K562 (cell line): ENCODE measurements around the gene MPHOSPH8. TPM values are rescaled to one million over a fixed set of nuclear protein-coding genes. Genes with fewer than 3 reads are reported as not detected.

ENCODE experiments used
- ATAC-seq: fragments of 200-7000 bp; cut with Tn5 transposase; 3 replicates; pipeline ENCODE4 v1.9.1; 2020; ENCODE audit warnings: moderate library complexity
- BruUV-seq: library from RNA; stranded (reverse); fragments of 400-500 nt; replicated peaks from 2 replicates; lab custom pipeline; 2021; lab: Mats Ljungman, UMichigan
- CTCF ChIA-PET: fragments of 300-600 bp; formaldehyde crosslinking; extraction: SDS; loops from one replicate; lab custom pipeline; 2021; ENCODE audit warnings: low intra/inter-chr PET ratio; lab: Yijun Ruan, JAX
- POLR2A ChIA-PET: fragments of 300-600, 350-650 bp; sonication (Branson Sonifier 250); formaldehyde crosslinking; extraction: SDS; loops from one replicate; lab custom pipeline; 2021; ENCODE audit warnings: antibody characterized with exemption, inconsistent platforms; lab: Yijun Ruan, JAX
- DNase-seq, 4 experiments: peaks; one replicate each; pipeline versions ENCODE4 v3.0.0 to v3.0.0-alpha.2; 2011 to 2018; ENCODE audit warnings: low spot score in 3 of 4, mixed read lengths in 3 of 4; ENCODE audit errors: extremely low read depth in 1 of 4
- FAIRE-seq: peaks from 2 replicates; lab custom pipeline; 2011; peaks lifted over from hg19 to GRCh38; lab: Jason Lieb, UNC
- H2AFZ ChIP-seq: 2 replicates; pipeline ENCODE4 v1.6.0; 2011; ENCODE audit warnings: low read depth, low read length, control low read depth, inconsistent platforms
- H3K27ac ChIP-seq: fragments of 200-600 bp; 3 replicates; pipeline ENCODE4 v1.8.0; 2011; ENCODE audit warnings: low read depth, mild to moderate bottlenecking, control low read depth, inconsistent platforms, low read length, moderate library complexity, mixed read lengths; ENCODE audit errors: extremely low read depth
- H3K27me3 ChIP-seq, 2 experiments: fragments of 300-600 bp in 1 of 2; 2 replicates in 1 of 2; 3 replicates in 1 of 2; pipeline versions ENCODE4 v1.6.0 to v1.8.0; 2011; ENCODE audit warnings: inconsistent platforms in 2 of 2, low read length in 2 of 2, mild to moderate bottlenecking in 1 of 2, mixed read lengths in 1 of 2, moderate library complexity in 1 of 2; ENCODE audit not compliant: control insufficient read depth in 2 of 2, insufficient read depth in 2 of 2
- H3K36me3 ChIP-seq: fragments of 300-600 bp; 3 replicates; pipeline ENCODE4 v1.8.0; 2011; ENCODE audit warnings: mild to moderate bottlenecking, low read length, inconsistent platforms; ENCODE audit not compliant: control insufficient read depth, insufficient read depth
- H3K4me1 ChIP-seq, 2 experiments: fragments of 200-600 bp in 1 of 2; replicated peaks in 1 of 2; 2 replicates in 1 of 2; 3 replicates in 1 of 2; pipeline versions ENCODE4 v1.5.1 to v1.8.0; 2011; ENCODE audit warnings: inconsistent platforms in 2 of 2, low read length in 2 of 2, mild to moderate bottlenecking in 1 of 2, mixed read lengths in 1 of 2, moderate library complexity in 1 of 2; ENCODE audit not compliant: control insufficient read depth in 2 of 2, insufficient read depth in 2 of 2
- H3K4me2 ChIP-seq: 2 replicates; pipeline ENCODE4 v1.6.1; 2011; ENCODE audit warnings: low read length, control low read depth, inconsistent platforms, mixed read lengths; ENCODE audit not compliant: insufficient read depth
- H3K4me3 ChIP-seq: fragments of 200-600 bp; sonication (generic), shearing (Covaris generic); 2 replicates; pipeline ENCODE4 v1.5.1; 2016; ENCODE audit warnings: control low read depth, inconsistent platforms
- H3K79me2 ChIP-seq: fragments of 200-600 bp; 3 replicates; pipeline ENCODE4 v1.8.0; 2011; ENCODE audit warnings: low read length, inconsistent platforms; ENCODE audit not compliant: control insufficient read depth, insufficient read depth
- H3K9ac ChIP-seq, 2 experiments: 2 replicates each; pipeline versions ENCODE4 v1.6.0 to v1.6.1; 2011; ENCODE audit warnings: low read depth in 2 of 2, low read length in 2 of 2, control low read depth in 1 of 2, inconsistent platforms in 1 of 2, mild to moderate bottlenecking in 1 of 2, mixed read lengths in 1 of 2; ENCODE audit not compliant: insufficient read depth in 1 of 2
- H3K9me1 ChIP-seq: one replicate; pipeline ENCODE4 v1.6.0; 2011; ENCODE audit warnings: inconsistent platforms, mild to moderate bottlenecking, low read length, moderate library complexity; ENCODE audit not compliant: control insufficient read depth, insufficient read depth
- H3K9me3 ChIP-seq: replicated peaks from 2 replicates; pipeline ENCODE4 v1.5.1; 2011; ENCODE audit warnings: low read depth, low read length, inconsistent platforms; ENCODE audit not compliant: control insufficient read depth, insufficient read depth
- H4K20me1 ChIP-seq: replicated peaks from 2 replicates; pipeline ENCODE4 v1.6.1; 2011; ENCODE audit warnings: low read length, inconsistent platforms, mixed read lengths; ENCODE audit not compliant: control insufficient read depth, insufficient read depth
- AFF1 ChIP-seq, 2 experiments: fragments of 450-650 bp; IDR thresholded peaks; 2 replicates each; pipeline ENCODE4 v1.6.1; 2018; ENCODE audit warnings: mild to moderate bottlenecking in 2 of 2, low read depth in 1 of 2; ENCODE audit not compliant: partially characterized antibody in 2 of 2
- MAFG ChIP-seq: fragments of 450-650 bp; conservative IDR thresholded peaks from 2 replicates; pipeline ENCODE4 v1.6.1; 2016; ENCODE audit warnings: missing genetic modification characterization, missing compliant biosample characterization
- ZHX1 ChIP-seq: fragments of 150-350 bp; conservative IDR thresholded peaks from 2 replicates; pipeline ENCODE4 v1.6.1; 2014; ENCODE audit warnings: low read length
- ZNF41 ChIP-seq: fragments of 250-450 bp; sonication (Bioruptor Pico); conservative IDR thresholded peaks from 2 replicates; pipeline ENCODE4 v1.4.0; 2020; ENCODE audit warnings: mild to moderate bottlenecking
- WGBS: fragments of 100-300 bp; shearing (Covaris generic); methylation state at CpG from one replicate; pipeline ENCODE4 v1.1.6; 2016; ENCODE audit warnings: low coverage, mixed read lengths; ENCODE audit not compliant: insufficient coverage; ENCODE audit errors: missing lambda C conversion rate; 5-methylcytosine and 5-hydroxymethylcytosine counted together
- in situ Hi-C: fragments of 300-500 bp; cut with MboI; formaldehyde crosslinking; loops from 4 replicates; pipeline ENCODE4 v1.15.0; 2018; ENCODE audit warnings: inconsistent platforms, mixed read lengths
- intact Hi-C: fragments of 100-400 bp; cut with micrococcal nuclease; formaldehyde crosslinking; loops from 2 replicates; pipeline ENCODE4 v1.14.2; 2022
- polyA plus RNA-seq, 8 experiments: library from polyadenylated mRNA; depleted of rRNA in 4 of 8; stranded (reverse) in 5 of 8; unstranded in 3 of 8; fragments of >200 nt; fragmentation: Nextera tagmentation in 2 of 8; fragmentation: Illumina TruSeq in 1 of 8; extraction: Ambion mirVana in 2 of 8; extraction: Trizol in 1 of 8; gene quantifications; 2 replicates each; pipeline versions ENCODE4 v1.2.1 to v1.2.3, GENCODE V29; 2011 to 2014; ENCODE audit warnings: inconsistent platforms in 1 of 8, missing spikeins in 1 of 8
- total RNA-seq, 7 experiments: library from RNA; depleted of rRNA in 6 of 7; stranded (reverse); fragments of >200 nt in 6 of 7; fragmentation: Illumina TruSeq in 2 of 7; extraction: Trizol in 2 of 7; gene quantifications; 2 replicates each; pipeline versions ENCODE4 v1.2.1 to v1.2.3, GENCODE V29; 2011 to 2021; ENCODE audit warnings: low replicate concordance in 1 of 7

MPHOSPH8 gene
- total and polyA plus RNA-seq, 9 of the 15 experiments (the other 6 are each of a cell fraction or from before 2014, with no cell fraction given), result 10.3 to 24.8 (median 16.6) TPM

GRCh38 chr13:19605161-19605955 is 28.1 kb upstream of the MPHOSPH8 start:
- H3K79me2 ChIP-seq, result peaks cover 47% of the 10 kb centered on the region
- ChIA-PET CTCF (no interaction called here), POLR2A (no interaction called here)
- H3K4me1 ChIP-seq, result peaks cover 0 to 10% of the 10 kb centered on the region in 2 experiments; a peak in 3 of 5 replicates
- H2AFZ ChIP-seq, result no peak overlapping the region
- H3K4me3 ChIP-seq, result no peak overlapping the region
- 39% methylated on average over 4 of the region's 7 CpGs for WGBS
- H3K27me3 ChIP-seq, result no peaks in the 10 kb centered on the region
- H3K9me3 ChIP-seq, result peaks cover 3% of the 10 kb centered on the region; the same call in 1 of the 2 replicates
- H3K4me2 ChIP-seq, result no peak overlapping the region
- intact Hi-C loops, result no loop called here
- FAIRE-seq (no peak), DNase-seq (no peak), ATAC-seq (no peak)
- TF ChIP-seq ZHX1 (no peak), AFF1 (IDR thresholded peaks at IDR 0.05; ENCODE audit: low read depth in 1 of 2, partially characterized antibody in 2 of 2) (no peak), MAFG (tag) (no peak), ZNF41 (CRISPR knock-in tag) (no peak)
- TSS peak; percentile 9 for BruUV-seq
- H3K36me3 ChIP-seq, result peaks cover 7% of the 10 kb centered on the region; the same call in 2 of the 3 replicates
- no peaks in the 10 kb centered on the region for H4K20me1 ChIP-seq
- H3K9ac ChIP-seq, result no peak overlapping the region
- H3K9me1 ChIP-seq, result no peaks in the 10 kb centered on the region
- no peak overlapping the region for H3K27ac ChIP-seq
- in situ Hi-C loops, result no loop called here
